Body of pancreas (tissue), 4 donors: ENCODE data around the gene BSPRY.

Experiments used
- CTCF ChIP-seq, 7 experiments: fragments of 450-650 bp in 4 of 7; fragments of 200-600 bp in 3 of 7; sonication (generic) in 3 of 7; IDR thresholded peaks; one replicate each; pipeline ENCODE4 v1.5.1; 2016 to 2019; ENCODE audit warnings: antibody characterized with exemption in 7 of 7
- POLR2A ChIP-seq, 3 donors: fragments of 450-650 bp; IDR thresholded peaks; one replicate each; pipeline ENCODE4 v1.6.1; 2016; ENCODE audit warnings: antibody characterized with exemption in 3 of 3, mild to moderate bottlenecking in 2 of 3

- TF ChIP-seq CTCF (IDR thresholded peaks at IDR 0.05) (no peak), POLR2A (IDR thresholded peaks at IDR 0.05) (no peak)
Measured at GRCh38 chr9:113341712-113342410, 7.5 kb upstream of the BSPRY start.
